ENCODE data around the gene NCLN.

DNA sequence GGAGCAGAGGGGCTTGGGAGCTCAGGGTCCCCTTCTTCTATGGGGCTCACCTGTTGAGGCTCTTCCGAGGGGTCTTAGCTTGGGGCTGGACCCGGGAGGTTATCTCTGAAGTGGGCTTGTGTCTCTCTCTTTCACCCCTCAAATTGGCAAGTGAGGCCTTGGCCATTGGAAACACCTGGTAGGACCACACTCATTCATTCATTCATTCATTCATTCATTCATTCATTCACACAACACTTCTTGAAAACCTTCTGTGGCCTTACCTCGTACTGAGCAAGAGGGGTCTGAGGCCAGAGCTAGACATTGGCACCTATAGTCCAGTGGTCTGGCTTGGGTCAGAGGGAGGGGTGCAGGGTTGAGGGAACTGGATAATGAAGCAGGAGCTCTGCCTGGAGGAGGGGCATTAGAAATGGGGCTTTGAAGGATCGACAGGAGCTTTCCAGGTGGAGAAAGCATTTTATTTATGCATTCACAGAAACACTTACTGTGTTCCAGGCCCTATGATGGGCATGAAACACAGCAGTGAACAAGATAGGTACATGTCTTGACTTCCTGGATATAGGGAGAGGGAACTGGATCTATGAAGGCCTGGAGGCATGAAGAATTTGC is 44.3 kb downstream of the NCLN start:
- no peak for TF ChIP-seq EZH2phosphoT487 (IDR thresholded peaks at IDR 0.05; ENCODE audit: borderline replicate concordance, low read length)
- TF ChIP-seq, protein P1, sequence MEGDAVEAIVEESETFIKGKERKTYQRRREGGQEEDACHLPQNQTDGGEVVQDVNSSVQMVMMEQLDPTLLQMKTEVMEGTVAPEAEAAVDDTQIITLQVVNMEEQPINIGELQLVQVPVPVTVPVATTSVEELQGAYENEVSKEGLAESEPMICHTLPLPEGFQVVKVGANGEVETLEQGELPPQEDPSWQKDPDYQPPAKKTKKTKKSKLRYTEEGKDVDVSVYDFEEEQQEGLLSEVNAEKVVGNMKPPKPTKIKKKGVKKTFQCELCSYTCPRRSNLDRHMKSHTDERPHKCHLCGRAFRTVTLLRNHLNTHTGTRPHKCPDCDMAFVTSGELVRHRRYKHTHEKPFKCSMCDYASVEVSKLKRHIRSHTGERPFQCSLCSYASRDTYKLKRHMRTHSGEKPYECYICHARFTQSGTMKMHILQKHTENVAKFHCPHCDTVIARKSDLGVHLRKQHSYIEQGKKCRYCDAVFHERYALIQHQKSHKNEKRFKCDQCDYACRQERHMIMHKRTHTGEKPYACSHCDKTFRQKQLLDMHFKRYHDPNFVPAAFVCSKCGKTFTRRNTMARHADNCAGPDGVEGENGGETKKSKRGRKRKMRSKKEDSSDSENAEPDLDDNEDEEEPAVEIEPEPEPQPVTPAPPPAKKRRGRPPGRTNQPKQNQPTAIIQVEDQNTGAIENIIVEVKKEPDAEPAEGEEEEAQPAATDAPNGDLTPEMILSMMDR (conservative IDR thresholded peaks at IDR 0.05; ENCODE audit: low read depth, low read length): no peak

Data from PC-3 (cell line).